OCI-LY3 (cell line): ENCODE measurements around the gene PTCD2.

Source experiments
- CTCF ChIP-seq: fragments of 200-600, 300-600 bp; sonication (generic); IDR thresholded peaks from 2 replicates; pipeline ENCODE4 v1.5.1; 2014; ENCODE audit warnings: antibody characterized with exemption, low read length, low read depth
- EZH2phosphoT487 ChIP-seq: fragments of 200-600 bp; shearing (Covaris generic); IDR thresholded peaks from 2 replicates; pipeline ENCODE4 v1.6.1; 2018; ENCODE audit warnings: antibody characterized with exemption, mixed run types, low read depth

DNA sequence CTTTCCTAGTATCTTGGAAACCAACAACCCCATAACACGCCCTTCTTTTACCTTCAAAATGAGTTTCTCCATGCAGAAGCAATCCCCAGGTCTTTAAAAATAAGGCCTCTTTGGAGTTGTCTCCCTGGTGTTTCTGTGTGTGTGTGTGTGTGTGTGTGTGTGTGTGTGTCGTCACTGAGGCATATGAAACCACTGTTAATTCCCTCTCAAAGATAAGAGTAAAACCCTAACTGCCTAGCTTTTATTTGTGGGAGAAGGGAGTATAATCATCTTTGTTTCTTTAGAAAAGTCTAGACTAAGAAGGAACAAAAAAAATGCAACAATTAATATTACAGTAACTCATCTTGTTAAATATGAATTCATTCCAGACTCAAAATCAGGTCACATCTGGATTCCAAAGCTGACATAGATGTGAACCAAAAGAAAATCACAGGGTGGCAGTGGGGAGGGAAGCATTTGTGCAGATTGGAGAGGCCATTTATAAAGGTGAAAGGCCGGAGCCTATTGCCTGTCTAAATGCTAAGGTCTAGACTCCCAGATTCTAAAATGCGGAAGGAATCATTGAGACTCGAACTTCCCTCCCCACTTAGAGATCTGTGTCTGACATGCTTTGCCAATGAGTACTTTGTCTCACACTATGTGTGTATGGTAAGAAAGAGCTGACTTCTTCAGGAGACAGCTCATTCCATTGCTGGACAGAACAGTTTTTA lies 95.6 kb downstream of the PTCD2 start:
- no peak for TF ChIP-seq CTCF
- TF ChIP-seq EZH2phosphoT487 = no peak
